ENCODE measurements around the gene HIRA. TPM values are rescaled to one million over a fixed set of nuclear protein-coding genes. Genes with fewer than 3 reads are reported as not detected.
A peak's percentile ranks its signal among the peaks of the same experiment; 100 is the strongest.

The HIRA gene
- total and polyA plus RNA-seq, 9 of the 15 experiments (the other 6 are each of a cell fraction or from before 2014, with no cell fraction given), result 0.96 to 132 (median 58.4) TPM

GRCh38 chr22:19479355-19480172 is 48.0 kb upstream of the HIRA start, which contains the start of gene CDC45 (continued):
- TF ChIP-seq, protein P1, sequence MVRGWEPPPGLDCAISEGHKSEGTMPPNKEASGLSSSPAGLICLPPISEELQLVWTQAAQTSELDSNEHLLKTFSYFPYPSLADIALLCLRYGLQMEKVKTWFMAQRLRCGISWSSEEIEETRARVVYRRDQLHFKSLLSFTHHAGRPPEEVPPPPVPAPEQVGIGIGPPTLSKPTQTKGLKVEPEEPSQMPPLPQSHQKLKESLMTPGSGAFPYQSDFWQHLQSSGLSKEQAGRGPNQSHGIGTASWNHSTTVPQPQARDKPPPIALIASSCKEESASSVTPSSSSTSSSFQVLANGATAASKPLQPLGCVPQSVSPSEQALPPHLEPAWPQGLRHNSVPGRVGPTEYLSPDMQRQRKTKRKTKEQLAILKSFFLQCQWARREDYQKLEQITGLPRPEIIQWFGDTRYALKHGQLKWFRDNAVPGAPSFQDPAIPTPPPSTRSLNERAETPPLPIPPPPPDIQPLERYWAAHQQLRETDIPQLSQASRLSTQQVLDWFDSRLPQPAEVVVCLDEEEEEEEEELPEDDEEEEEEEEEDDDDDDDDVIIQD (CRISPR knock-in tag; IDR thresholded peaks at IDR 0.05), result peak; percentile 92; the same call in 1 of the 2 replicates
- TF ChIP-seq ZC3H4 (CRISPR knock-in tag; IDR thresholded peaks at IDR 0.05; ENCODE audit: borderline replicate concordance), result no peak
- TF ChIP-seq CSDE1 (IDR thresholded peaks at IDR 0.05), result no peak
- TF ChIP-seq HDAC1 (IDR thresholded peaks at IDR 0.05), result no peak
- TF ChIP-seq ZNF165 (CRISPR knock-in tag; IDR thresholded peaks at IDR 0.05; ENCODE audit: borderline replicate concordance), result peak; percentile 93
- TF ChIP-seq GABPB2 (CRISPR knock-in tag; conservative IDR thresholded peaks at IDR 0.05), result peak; percentile 93
- peak in 1 of 2 experiments; percentile 86; a peak in 2 of 4 replicates for TF ChIP-seq FOXA3 (CRISPR knock-in tag; conservative IDR thresholded peaks at IDR 0.05 in 1 of 2, IDR thresholded peaks at IDR 0.05 in 1 of 2)
- TF ChIP-seq, protein P2, sequence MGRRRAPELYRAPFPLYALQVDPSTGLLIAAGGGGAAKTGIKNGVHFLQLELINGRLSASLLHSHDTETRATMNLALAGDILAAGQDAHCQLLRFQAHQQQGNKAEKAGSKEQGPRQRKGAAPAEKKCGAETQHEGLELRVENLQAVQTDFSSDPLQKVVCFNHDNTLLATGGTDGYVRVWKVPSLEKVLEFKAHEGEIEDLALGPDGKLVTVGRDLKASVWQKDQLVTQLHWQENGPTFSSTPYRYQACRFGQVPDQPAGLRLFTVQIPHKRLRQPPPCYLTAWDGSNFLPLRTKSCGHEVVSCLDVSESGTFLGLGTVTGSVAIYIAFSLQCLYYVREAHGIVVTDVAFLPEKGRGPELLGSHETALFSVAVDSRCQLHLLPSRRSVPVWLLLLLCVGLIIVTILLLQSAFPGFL (CRISPR knock-in tag; IDR thresholded peaks at IDR 0.05), result no peak
- TF ChIP-seq KDM1A (IDR thresholded peaks at IDR 0.05), result no peak
- TF ChIP-seq, protein P3, sequence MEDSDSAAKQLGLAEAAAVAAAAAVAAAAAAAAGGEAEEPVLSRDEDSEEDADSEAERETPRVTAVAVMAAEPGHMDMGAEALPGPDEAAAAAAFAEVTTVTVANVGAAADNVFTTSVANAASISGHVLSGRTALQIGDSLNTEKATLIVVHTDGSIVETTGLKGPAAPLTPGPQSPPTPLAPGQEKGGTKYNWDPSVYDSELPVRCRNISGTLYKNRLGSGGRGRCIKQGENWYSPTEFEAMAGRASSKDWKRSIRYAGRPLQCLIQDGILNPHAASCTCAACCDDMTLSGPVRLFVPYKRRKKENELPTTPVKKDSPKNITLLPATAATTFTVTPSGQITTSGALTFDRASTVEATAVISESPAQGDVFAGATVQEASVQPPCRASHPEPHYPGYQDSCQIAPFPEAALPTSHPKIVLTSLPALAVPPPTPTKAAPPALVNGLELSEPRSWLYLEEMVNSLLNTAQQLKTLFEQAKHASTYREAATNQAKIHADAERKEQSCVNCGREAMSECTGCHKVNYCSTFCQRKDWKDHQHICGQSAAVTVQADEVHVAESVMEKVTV (CRISPR knock-in tag; IDR thresholded peaks at IDR 0.05), result peak; percentile 71
- TF ChIP-seq FOXM1 (IDR thresholded peaks at IDR 0.05; ENCODE audit: low read depth), result no peak
- TF ChIP-seq FOXM1 (CRISPR knock-in tag; IDR thresholded peaks at IDR 0.05; ENCODE audit: low read depth), result no peak
- no peak for TF ChIP-seq ZBTB49 (CRISPR knock-in tag; IDR thresholded peaks at IDR 0.05; ENCODE audit: borderline replicate concordance)
- TF ChIP-seq, protein P4, sequence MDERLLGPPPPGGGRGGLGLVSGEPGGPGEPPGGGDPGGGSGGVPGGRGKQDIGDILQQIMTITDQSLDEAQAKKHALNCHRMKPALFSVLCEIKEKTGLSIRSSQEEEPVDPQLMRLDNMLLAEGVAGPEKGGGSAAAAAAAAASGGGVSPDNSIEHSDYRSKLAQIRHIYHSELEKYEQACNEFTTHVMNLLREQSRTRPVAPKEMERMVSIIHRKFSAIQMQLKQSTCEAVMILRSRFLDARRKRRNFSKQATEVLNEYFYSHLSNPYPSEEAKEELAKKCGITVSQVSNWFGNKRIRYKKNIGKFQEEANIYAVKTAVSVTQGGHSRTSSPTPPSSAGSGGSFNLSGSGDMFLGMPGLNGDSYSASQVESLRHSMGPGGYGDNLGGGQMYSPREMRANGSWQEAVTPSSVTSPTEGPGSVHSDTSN (CRISPR knock-in tag; IDR thresholded peaks at IDR 0.05; ENCODE audit: low read depth), result no peak
- TF ChIP-seq, protein P4 (tag; conservative IDR thresholded peaks at IDR 0.05; ENCODE audit: low read depth), result peak; percentile 85
- TF ChIP-seq CBX1 (IDR thresholded peaks at IDR 0.05; ENCODE audit: low read depth), result no peak
- no peak for TF ChIP-seq MYBL2 (IDR thresholded peaks at IDR 0.05; ENCODE audit: low read depth)
- no peak for TF ChIP-seq MYBL2 (CRISPR knock-in tag; IDR thresholded peaks at IDR 0.05; ENCODE audit: borderline replicate concordance)
